ENCODE measurements around the gene CD244.

CD244 gene

DNA sequence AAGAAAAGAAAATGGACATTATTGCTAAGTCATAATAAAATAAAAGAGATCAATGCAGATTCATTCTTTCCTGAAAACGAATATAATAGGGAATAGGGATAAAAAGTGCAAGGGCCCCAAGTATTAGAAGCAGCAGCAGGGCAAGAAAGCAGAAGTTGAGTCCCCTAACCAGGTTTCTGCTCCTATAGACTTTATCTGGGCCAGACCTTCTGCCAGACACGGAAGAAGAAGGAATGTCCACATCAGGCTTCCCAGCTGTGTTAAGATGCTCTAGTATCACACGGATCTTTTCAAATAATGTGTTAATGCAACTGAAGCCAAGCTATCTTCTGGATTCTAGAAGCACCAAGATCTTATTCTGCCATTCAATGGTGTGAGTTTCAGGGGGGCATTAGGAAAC is 26.9 kb downstream of the CD244 start:
- H3K9ac ChIP-seq, result peak overlapping the region; percentile 77; the same call in 1 of the 2 replicates
- H3K4me3 ChIP-seq, result no peak overlapping the region
- peak overlapping the region; percentile 74 for H3K4me2 ChIP-seq
- H3K27ac ChIP-seq, result peak overlapping the region; percentile 95
- peaks cover 63% of the 10 kb centered on the region for H3K4me1 ChIP-seq
- H4K20me1 ChIP-seq, result no peaks in the 10 kb centered on the region
- no peak for TF ChIP-seq Cebpa-rat (IDR thresholded peaks at IDR 0.05)
- no peaks in the 10 kb centered on the region for H3K9me3 ChIP-seq
- no peaks in the 10 kb centered on the region for H3K36me3 ChIP-seq
- H3K27me3 ChIP-seq, result no peaks in the 10 kb centered on the region

DNA sequence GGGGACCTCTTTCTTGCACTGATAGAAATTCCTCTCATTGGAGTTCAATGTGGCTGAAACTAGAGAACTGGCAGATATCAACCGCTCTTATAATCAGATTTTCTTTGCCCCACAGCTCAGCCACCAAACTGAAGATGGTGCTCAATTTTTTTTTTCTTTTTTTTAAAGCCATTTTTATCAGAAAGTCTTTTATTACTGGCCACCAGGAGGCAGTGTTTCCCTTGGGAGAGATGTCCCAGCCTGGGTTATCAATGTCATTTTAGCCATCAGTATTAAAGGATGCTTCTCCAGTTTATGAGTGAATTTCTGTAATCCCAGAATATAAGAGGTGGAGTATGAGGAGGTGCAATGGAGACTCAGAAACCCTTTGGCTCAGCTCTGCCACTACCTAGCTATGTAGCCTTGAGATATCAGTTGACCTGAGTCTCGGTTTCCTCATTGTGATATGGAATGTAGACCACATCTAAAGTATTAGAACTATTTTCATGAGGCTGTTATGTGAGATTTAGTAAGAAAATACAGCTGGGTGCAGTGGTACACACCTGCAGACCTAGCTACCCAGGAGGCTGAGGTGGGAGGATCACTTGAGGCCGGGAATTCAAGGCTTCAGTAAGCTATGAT is 27.6 kb downstream of the CD244 start:
- no peaks in the 10 kb centered on the region for H4K20me1 ChIP-seq
- no peaks in the 10 kb centered on the region for H3K27me3 ChIP-seq
- H3K9ac ChIP-seq, result no peak overlapping the region
- no peak for TF ChIP-seq Cebpa-rat (IDR thresholded peaks at IDR 0.05)
- no peaks in the 10 kb centered on the region for H3K9me3 ChIP-seq
- no peak overlapping the region for H3K4me3 ChIP-seq
- H3K4me2 ChIP-seq, result peak overlapping the region; percentile 74
- peak overlapping the region; percentile 95; the same call in 1 of the 2 replicates for H3K27ac ChIP-seq
- no peaks in the 10 kb centered on the region for H3K36me3 ChIP-seq
- H3K4me1 ChIP-seq, result peaks cover 60% of the 10 kb centered on the region

DNA sequence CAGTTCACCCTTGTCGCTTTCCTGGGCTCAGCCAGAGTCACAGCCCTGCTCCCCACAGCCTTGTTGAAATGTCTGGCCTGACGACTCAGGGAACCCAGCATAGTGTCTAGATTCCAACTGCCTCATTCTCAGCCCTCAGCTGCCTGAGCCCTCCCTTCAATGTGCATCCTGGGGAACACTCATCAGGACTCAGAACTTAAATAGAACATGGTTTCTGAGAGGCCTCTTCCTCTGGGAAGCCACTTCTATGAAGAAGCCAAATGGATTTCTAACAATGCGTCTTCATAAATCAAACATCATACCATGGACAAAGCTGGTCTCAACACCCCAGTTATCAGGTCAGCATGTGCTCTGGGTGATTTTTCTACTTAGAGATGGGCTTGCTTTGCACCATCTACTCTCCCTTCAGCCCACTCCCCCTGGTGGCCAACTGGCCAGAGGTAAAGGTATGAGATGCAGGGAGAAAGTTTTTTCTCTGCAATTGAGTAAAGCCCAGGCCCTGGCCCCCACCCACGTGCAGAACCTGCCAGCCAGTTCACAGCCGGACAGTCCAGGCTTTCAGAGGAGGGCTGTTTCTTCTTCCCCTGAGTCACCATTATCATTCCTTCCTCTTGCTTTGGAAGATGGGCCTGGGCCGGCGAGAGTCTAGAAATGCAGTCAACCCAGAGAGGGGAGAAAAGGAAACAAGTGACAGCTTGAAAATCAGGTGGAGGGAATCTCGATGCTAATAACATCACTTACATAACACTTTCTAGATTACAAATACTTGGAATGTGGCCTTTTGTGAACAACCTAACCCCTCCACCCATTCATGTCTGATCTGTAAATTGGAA is 32.1 kb downstream of the CD244 start:
- H3K4me2 ChIP-seq, result peak overlapping the region; percentile 23; the same call in 1 of the 2 replicates
- no peak for TF ChIP-seq Cebpa-rat (IDR thresholded peaks at IDR 0.05)

DNA sequence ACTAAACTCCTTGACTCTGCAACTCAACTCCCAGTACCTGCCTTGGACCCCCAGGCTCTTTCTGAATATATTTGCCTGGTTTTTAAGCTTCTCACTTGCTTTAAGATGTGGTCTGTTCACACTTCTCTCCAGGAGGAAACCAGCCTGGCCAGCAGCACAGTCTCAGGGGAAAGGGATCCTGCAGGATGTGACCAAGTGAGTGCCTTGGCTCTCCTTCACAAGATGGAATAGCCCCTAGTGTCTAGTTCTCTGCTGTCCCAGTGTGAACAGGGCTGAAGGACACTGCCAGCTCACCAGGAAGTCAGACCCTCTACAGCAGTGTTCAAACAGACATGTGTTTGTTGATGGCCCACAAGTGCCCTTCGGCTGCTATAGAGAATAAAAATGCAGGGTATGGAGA is 32.9 kb downstream of the CD244 start:
- Histone ChIP-seq H3K27ac (no peak overlapping the region), H3K36me3 (no peaks in the 10 kb centered on the region), H3K27me3 (no peaks in the 10 kb centered on the region), H4K20me1 (no peaks in the 10 kb centered on the region), H3K9me3 (no peaks in the 10 kb centered on the region), H3K4me1 (peaks cover 21% of the 10 kb centered on the region), H3K9ac (no peak overlapping the region), H3K4me3 (no peak overlapping the region), H3K4me2 (peak overlapping the region; percentile 23; the same call in 1 of the 2 replicates)
- TF ChIP-seq Cebpa-rat (IDR thresholded peaks at IDR 0.05), result no peak

More for the DNA sequence above, 32.1 kb downstream of the CD244 start:
- no peak overlapping the region for H3K9ac ChIP-seq
- H3K27ac ChIP-seq, result no peak overlapping the region
- H3K27me3 ChIP-seq, result no peaks in the 10 kb centered on the region
- no peak overlapping the region for H3K4me3 ChIP-seq
- peaks cover 29% of the 10 kb centered on the region for H3K4me1 ChIP-seq
- no peaks in the 10 kb centered on the region for H3K36me3 ChIP-seq
- H4K20me1 ChIP-seq, result no peaks in the 10 kb centered on the region
- H3K9me3 ChIP-seq, result no peaks in the 10 kb centered on the region

DNA sequence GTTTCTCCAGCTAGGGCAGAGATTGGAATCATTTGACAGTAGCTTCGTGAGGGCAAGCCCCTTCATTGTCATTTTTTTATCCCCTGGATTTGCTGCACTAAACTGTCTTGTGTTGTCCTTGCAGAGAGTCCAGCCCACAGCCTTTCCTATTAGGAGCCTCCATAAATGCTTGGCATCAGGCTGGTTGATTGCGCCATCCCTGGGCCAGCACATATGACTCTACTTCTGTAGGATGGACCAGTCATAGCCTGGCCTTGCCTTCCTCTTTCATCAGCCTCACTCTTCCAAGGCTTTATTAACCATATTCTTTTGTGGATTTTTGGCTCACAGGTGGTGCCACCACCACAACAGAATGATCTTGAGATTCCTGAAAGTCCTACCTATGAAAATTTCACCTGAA is 35.3 kb downstream of the CD244 start:
- Histone ChIP-seq H3K9ac (no peak overlapping the region), H4K20me1 (no peaks in the 10 kb centered on the region)

DNA sequence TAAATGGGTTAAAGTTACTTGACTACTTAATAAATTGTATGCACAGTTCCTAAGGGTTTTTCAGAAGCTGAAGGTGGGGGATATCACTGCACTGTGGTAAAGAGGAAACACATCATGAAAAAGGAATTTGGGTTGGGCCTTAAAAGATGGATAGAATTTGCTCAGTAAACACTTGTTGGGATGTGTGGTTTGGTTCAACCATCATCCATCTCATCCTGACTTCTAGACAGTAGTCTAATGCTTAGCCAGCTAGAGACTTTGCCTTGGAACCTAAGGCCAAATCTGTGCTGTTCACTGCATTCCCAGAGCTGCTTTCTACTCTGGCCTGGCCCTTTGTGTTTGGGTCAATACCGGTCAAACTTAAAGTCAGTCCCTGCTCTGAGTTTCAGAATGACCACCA is 36.1 kb downstream of the CD244 start:
- Histone ChIP-seq H3K4me2 (no peak overlapping the region), H3K4me3 (no peak overlapping the region), H3K4me1 (peaks cover 15% of the 10 kb centered on the region), H3K9me3 (no peaks in the 10 kb centered on the region), H3K36me3 (peaks cover 12% of the 10 kb centered on the region; the same call in 1 of the 2 replicates), H3K27ac (no peak overlapping the region), H3K9ac (no peak overlapping the region), H4K20me1 (no peaks in the 10 kb centered on the region), H3K27me3 (no peaks in the 10 kb centered on the region)
- TF ChIP-seq Cebpa-rat (IDR thresholded peaks at IDR 0.05), result no peak

More for the DNA sequence above, 35.3 kb downstream of the CD244 start:
- H3K4me1 ChIP-seq, result peaks cover 15% of the 10 kb centered on the region
- no peak overlapping the region for H3K27ac ChIP-seq
- no peaks in the 10 kb centered on the region for H3K9me3 ChIP-seq
- H3K36me3 ChIP-seq, result peaks cover 12% of the 10 kb centered on the region; the same call in 1 of the 2 replicates
- H3K4me3 ChIP-seq, result no peak overlapping the region
- H3K27me3 ChIP-seq, result no peaks in the 10 kb centered on the region
- peak; percentile 24; the same call in 1 of the 2 replicates for TF ChIP-seq Cebpa-rat (IDR thresholded peaks at IDR 0.05)
- H3K4me2 ChIP-seq, result no peak overlapping the region

DNA sequence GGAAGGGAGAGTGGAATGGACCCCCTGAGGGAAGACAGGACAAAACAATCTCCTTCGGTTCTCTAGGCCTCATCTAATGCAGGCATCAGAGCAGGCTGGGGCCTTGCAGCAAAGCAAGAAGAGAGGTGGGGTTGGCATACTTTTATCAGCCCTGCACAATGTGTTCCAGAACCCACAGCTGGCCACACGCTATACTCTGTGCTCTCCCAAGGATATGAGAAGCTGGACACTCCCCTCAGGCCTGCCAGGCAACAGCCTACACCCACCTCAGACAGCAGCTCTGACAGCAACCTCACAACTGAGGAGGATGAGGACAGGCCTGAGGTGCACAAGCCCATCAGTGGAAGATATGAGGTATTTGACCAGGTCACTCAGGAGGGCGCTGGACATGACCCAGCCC is 39.4 kb downstream of the CD244 start:
- TF ChIP-seq Cebpa-rat (IDR thresholded peaks at IDR 0.05), result no peak
- no peaks in the 10 kb centered on the region for H3K4me1 ChIP-seq
- H3K27ac ChIP-seq, result no peak overlapping the region
- no peak overlapping the region for H3K4me3 ChIP-seq
- H3K27me3 ChIP-seq, result no peaks in the 10 kb centered on the region
- peaks cover 12% of the 10 kb centered on the region for H3K36me3 ChIP-seq
- H3K4me2 ChIP-seq, result no peak overlapping the region
- H4K20me1 ChIP-seq, result no peaks in the 10 kb centered on the region
- no peak overlapping the region for H3K9ac ChIP-seq
- no peaks in the 10 kb centered on the region for H3K9me3 ChIP-seq

DNA sequence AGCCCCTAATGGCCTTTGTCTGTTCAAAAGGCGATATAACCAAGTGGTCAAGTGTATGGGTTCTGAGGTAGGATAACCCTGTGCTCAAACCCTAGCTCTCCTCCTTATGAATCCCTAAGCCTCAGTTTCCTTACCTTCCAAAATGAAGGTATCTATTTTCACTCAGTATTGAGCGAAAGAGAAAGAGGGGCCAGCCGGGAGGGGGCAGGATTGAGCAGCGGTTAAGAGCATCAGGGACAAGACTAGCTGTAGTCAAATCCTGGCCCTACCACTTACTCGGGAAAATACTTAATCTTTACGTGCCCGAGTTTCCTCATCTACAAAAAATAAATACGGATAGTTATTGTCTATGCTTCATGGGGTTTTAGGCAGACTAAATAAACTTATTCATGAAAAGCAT is 41.1 kb downstream of the CD244 start:
- Histone ChIP-seq H3K4me2 (no peak overlapping the region), H4K20me1 (no peaks in the 10 kb centered on the region), H3K9me3 (no peaks in the 10 kb centered on the region), H3K27me3 (no peaks in the 10 kb centered on the region), H3K9ac (no peak overlapping the region), H3K27ac (no peak overlapping the region), H3K4me1 (no peaks in the 10 kb centered on the region), H3K4me3 (no peak overlapping the region), H3K36me3 (peaks cover 14% of the 10 kb centered on the region)
- no peak for TF ChIP-seq Cebpa-rat (IDR thresholded peaks at IDR 0.05)

DNA sequence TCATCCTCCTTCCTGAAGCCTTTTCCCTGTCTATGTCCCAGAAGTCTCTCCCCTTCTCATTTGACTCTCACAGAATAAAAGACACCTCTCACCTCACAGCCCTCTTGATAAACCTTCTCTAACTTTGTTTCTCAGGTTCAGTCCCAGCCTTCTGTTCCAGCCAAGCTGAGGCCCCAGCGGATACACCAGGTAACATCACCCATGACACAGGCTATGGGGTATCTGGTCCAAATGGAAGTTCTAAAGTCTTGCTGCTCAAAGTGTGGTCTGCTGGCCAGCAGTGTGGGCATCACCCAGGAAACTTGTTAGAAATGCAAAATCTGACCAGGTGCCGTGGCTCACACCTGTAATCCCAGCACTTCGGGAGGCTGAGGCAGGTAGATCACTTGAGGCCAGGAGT is 43.5 kb downstream of the CD244 start:
- Histone ChIP-seq H3K27ac (no peak overlapping the region), H3K4me2 (no peak overlapping the region), H3K4me3 (no peak overlapping the region), H3K27me3 (no peaks in the 10 kb centered on the region), H3K4me1 (no peaks in the 10 kb centered on the region), H3K9ac (no peak overlapping the region), H4K20me1 (no peaks in the 10 kb centered on the region), H3K9me3 (no peaks in the 10 kb centered on the region), H3K36me3 (peaks cover 37% of the 10 kb centered on the region)
- TF ChIP-seq Cebpa-rat (IDR thresholded peaks at IDR 0.05), result no peak

Measured in BLaER1 (cell line).